HG02973 (cell line): ENCODE data around the gene PCDHA4.
"Not testable (repeated sequence)": the region's sequence is repeated elsewhere in the genome, so short reads cannot be mapped to it uniquely, and the experiment has no call there.

Experiments
- ATAC-seq: cut with Tn5 transposase; IDR thresholded peaks from one replicate; pipeline ENCODE4 v1.9.1; 2021; ENCODE audit warnings: moderate library complexity; ENCODE audit not compliant: unreplicated experiment

Gene PCDHA4

DNA sequence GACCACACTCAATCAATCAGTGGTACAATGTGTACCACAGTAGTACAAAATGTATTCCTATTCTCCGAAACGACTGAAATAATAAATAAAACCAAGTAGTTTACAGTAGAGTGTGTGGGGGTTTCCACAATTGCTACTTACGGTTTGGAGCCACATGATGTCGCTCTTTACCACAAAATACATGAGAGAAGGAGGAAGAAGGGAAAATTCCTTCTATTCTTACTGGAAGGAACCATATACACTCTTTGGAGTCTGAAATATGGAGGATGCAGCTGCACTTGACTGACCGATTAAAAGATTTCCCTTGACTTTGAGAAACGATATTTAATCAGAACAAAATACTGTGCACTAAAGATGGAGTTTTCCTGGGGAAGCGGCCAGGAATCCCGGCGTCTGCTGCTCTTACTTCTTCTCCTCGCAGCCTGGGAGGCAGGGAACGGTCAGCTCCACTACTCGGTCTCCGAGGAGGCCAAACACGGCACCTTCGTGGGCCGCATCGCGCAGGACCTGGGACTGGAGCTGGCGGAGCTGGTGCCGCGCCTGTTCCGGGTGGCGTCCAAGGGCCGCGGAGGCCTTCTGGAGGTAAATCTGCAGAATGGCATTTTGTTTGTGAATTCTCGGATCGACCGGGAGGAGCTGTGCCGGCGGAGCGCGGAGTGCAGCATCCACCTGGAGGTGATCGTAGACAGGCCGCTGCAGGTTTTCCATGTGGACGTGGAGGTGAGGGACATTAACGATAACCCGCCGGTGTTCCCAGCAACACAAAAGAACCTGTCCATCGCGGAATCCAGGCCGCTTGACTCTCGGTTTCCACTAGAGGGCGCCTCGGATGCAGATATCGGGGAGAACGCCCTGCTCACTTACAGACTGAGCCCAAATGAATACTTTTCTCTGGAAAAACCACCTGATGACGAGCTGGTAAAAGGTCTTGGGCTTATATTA, at the start of gene PCDHA4:
PCDHA4 (plus strand) TSS at position 235 of the 942 bp plus-strand sequence.
- ATAC-seq, result no peak

DNA sequence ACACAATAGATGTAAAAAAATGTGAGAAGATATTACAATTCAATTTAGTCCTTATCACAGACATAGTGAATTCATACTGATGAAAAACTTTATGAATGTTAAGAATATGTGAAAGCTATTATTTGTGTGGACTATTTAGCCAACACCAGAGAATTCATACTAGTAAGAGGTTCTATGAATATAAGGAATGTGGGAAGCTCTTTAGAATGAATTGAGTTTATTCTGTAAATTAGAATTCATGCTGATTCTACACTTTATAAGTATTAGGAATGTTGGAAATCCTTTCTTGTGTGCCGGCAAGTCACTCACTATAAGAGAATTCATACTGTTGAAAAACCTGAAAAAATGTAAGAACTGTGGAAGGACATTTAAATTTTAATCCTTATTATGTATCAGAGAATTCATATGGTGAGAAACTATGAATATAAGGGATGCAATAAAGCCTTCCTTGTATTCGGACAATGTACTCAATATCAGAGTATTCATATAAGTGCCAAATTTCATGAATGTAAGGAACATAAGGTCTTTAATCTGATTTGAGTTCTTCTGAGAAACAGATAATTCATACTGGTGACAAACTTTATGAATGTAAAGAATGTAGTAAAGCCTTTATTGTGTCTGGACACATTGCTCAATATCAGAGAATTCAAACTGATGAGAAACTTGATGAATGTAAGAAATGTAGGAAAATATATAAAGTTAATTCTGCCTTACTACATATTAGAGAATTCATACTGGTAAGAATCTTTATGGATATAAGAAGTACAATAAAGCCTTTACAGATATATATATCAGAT, 42.5 kb upstream of the PCDHA4 start:
- ATAC-seq, result no peak

DNA sequence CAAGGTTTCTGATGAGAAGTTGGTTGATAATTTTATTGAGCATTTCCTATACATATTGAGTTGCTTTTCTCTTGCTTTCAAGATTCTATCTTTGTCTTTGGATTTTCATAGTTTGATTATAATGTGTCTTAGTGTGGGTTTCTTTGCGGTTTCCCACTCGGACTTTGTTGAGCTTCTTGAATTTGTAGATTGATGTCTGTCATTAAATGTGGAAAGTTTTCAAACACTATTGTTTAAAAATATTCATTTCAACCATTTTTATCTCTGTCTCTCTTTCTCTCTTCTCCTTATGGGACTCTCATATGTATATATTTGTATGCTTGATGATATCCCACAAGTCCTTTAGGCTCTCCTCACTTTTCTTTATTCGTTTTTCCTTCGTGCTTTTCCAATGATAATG, 39.4 kb upstream of the PCDHA4 start:
- ATAC-seq, result no peak

DNA sequence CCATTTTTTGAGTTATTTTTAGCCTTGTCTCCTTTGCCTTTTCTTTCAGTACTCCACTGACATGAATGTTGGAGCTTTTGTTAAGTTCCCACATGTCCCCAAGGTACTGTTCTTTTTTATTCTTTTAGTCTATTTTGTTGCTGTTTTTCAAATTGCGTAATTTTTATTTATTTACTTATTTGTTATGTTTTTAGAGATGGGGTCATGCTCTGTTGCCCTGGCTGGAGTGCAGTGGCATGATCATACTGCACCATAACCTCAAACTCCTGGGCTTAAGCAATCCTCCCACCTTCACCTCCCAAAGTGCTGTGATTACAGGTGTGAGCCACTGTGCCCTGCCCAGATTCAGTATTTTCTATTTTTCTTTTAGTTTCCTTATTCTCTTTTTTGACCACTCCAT, 26.4 kb upstream of the PCDHA4 start:
- ATAC-seq, result no peak

DNA sequence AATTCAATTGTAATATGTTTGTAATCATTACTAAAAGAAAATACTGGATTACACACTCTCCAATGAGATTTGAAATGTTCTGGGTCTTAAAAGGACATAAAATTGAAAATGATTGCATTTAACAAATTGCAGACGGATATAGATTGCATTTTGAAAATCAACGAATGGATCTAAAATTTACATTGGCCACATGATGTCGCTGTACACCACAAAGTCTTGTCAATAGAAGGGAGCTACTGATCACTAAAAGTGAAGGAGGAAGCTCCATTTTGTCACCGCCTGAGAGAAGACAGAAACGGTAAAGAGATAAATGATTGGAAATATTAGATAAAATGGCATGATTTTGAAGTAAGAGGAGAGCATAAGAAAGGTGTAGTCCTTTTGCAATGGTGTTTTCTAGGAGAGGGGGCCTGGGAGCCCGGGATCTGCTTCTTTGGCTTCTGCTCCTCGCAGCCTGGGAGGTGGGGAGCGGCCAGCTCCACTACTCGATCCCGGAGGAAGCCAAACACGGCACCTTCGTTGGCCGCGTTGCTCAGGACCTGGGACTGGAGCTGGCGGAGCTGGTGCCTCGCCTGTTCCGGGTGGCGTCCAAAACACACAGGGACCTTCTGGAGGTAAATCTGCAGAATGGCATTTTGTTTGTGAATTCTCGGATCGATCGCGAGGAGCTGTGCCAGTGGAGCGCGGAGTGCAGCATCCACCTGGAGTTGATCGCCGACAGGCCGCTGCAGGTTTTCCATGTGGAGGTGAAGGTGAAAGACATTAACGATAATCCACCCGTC, 20.8 kb upstream of the PCDHA4 start, which contains the start of gene PCDHA1:
PCDHA1 (plus strand) TSS at position 236 of the 782 bp plus-strand sequence.
- ATAC-seq, result no peak

DNA sequence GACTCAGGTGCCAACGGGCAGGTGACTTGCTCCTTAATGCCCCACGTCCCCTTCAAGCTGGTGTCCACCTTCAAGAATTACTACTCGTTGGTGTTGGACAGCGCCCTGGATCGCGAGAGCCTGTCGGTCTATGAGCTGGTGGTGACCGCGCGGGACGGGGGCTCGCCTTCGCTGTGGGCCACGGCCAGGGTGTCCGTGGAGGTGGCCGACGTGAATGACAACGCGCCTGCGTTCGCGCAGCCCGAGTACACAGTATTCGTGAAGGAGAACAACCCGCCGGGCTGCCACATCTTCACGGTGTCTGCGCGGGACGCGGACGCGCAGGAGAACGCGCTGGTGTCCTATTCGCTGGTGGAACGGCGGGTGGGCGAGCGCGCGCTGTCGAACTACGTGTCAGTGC, 19.4 kb upstream of the PCDHA4 start:
- not testable (repeated sequence) for ATAC-seq

DNA sequence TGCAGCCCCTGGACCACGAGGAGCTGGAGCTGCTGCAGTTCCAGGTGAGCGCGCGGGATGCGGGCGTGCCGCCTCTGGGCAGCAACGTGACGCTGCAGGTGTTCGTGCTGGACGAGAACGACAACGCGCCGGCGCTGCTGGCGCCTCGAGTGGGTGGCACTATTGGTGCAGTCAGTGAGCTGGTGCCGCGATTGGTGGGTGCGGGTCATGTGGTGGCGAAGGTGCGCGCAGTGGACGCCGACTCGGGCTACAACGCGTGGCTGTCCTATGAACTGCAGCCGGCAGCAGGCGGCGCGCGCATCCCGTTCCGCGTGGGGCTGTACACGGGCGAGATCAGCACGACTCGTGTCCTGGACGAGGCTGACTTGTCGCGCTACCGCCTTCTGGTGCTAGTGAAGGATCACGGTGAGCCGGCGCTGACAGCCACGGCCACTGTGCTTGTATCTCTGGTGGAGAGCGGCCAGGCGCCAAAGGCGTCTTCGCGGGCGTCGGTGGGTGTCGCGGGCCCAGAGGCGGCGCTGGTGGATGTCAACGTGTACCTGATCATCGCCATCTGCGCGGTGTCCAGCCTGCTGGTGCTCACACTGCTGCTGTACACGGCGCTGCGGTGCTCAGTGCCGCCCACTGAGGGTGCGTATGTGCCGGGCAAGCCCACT, 18.9 kb upstream of the PCDHA4 start:
- not testable (repeated sequence) for ATAC-seq

DNA sequence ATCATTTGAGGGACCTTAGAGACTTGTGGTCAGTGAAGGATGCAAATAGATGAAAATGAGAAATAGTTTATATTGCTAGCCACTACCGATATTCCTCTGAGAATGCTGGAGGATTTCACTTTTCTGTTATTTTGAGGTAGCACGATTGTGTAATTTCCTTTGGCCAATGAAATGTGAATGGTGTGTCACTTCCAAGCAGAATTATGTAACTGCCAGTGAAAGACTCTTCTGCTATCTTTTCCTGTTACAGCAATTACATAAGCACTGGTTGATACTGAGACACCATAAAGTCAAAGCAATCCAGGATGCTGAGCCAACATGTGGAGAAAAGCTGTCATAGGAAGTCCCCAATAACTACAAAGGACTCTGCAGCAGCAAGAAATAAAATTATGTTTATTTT, 15.8 kb upstream of the PCDHA4 start:
- ATAC-seq, result no peak

DNA sequence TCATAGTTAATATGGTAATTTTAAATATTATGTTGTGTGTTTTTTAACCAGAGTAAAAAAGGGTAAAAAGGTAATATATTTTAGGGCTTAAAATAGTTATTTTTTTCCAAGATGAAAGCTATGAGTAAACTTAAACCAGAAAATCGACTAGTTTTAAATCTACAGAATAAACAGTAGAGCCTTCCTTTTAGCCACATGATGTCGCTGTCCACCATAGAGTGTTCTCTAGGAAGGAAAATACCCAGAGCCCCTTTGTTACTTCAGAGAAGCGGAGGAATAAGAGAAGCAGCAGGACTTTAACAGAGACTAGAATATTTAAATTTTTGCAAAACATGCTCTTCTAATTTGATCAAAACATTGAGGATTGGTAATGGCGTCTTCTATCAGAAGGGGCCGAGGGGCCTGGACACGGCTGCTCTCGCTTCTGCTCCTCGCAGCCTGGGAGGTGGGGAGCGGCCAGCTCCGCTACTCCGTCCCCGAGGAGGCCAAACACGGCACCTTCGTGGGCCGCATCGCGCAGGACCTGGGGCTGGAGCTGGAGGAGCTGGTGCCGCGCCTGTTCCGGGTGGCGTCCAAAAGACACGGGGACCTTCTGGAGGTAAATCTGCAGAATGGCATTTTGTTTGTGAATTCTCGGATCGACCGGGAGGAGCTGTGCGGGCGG, 12.1 kb upstream of the PCDHA4 start, which contains the start of gene PCDHA2:
PCDHA2 (plus strand) TSS at position 258 of the 664 bp plus-strand sequence.
- no peak for ATAC-seq

DNA sequence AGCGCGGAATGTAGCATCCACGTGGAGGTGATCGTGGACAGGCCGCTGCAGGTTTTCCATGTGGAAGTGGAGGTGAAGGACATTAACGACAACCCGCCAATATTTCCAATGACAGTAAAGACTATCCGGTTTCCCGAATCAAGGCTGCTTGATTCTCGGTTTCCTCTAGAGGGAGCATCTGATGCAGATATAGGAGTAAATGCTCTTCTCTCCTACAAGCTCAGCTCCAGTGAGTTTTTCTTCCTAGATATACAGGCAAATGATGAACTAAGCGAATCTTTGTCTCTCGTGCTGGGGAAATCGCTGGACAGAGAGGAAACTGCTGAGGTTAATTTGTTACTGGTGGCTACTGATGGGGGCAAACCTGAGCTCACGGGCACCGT, 11.6 kb upstream of the PCDHA4 start:
- ATAC-seq, result no peak

DNA sequence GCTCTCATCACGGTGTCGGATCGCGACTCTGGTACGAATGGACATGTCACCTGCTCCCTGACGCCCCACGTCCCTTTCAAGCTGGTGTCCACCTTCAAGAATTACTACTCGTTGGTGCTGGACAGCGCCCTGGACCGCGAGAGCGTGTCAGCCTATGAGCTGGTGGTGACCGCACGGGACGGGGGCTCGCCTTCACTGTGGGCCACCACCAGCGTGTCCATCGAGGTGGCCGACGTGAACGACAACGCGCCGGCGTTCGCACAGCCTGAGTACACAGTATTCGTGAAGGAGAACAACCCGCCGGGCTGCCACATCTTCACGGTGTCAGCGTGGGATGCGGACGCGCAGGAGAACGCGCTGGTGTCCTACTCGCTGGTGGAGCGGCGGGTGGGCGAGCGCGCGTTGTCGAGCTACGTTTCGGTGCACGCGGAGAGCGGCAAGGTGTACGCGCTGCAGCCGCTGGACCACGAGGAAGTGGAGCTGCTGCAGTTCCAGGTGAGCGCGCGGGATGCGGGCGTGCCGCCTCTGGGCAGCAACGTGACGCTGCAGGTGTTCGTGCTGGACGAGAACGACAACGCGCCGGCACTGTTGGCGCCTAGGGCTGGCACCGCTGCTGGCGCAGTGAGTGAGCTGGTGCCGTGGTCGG, 10.7 kb upstream of the PCDHA4 start:
- not testable (repeated sequence) for ATAC-seq

DNA sequence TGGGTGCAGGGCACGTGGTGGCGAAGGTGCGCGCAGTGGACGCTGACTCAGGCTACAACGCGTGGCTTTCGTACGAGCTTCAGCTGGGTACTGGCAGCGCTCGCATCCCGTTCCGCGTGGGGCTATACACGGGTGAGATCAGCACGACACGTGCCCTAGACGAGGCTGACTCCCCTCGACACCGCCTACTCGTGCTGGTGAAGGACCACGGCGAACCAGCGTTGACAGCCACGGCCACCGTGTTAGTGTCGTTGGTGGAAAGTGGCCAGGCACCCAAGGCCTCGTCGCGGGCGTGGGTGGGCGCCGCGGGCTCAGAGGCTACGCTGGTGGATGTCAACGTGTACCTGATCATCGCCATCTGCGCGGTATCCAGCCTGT, 10.2 kb upstream of the PCDHA4 start:
- ATAC-seq, result no peak

DNA sequence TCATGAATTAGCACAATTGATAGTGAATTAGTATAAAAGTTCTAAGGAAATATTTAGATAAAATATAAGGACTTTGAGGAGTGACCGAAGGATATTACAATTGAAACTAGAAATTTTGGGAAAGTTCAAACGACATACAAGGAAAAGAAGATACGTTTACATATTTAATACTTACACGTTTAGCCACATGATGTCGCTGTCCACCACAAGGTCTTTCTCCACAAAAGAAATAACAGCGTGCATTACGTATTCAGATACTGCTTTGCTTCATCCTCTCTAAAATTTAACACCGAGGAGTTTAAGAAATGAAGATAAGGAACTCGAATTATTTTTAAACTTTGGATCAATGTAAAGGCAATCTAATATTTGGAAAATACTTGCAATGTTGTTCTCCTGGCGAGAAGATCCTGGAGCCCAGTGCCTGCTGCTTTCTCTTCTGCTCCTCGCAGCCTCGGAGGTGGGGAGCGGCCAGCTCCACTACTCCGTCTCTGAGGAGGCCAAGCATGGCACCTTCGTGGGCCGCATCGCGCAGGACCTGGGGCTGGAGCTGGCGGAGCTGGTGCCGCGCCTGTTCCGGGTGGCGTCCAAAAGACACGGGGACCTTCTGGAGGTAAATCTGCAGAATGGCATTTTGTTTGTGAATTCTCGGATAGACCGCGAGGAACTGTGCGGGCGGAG, 5.9 kb upstream of the PCDHA4 start, which contains the start of gene PCDHA3:
PCDHA3 (plus strand) TSS at position 242 of the 678 bp plus-strand sequence.
- ATAC-seq, result no peak

DNA sequence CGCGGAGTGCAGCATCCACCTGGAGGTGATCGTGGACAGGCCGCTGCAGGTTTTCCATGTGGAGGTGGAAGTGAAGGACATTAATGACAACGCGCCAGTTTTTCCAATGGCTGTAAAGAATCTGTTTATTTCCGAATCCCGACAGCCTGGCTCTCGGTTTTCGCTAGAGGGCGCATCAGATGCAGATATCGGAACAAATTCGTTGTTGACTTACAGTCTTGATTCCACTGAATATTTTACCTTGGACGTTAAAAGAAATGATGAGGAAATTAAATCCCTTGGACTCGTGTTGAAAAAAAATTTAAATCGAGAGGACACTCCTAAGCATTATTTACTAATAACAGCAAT, 5.4 kb upstream of the PCDHA4 start:
- no peak for ATAC-seq

DNA sequence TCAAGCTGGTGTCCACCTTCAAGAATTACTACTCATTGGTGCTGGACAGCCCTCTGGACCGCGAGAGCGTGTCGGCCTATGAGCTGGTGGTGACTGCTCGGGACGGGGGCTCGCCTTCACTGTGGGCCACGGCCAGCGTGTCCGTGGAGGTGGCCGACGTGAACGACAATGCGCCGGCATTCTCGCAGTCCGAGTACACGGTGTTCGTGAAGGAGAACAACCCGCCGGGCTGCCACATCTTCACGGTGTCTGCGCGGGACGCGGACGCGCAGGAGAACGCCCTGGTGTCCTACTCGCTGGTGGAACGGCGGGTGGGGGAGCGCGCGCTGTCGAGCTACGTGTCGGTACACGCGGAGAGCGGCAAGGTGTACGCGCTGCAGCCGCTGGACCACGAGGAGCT, 4.5 kb upstream of the PCDHA4 start:
- not testable (repeated sequence) for ATAC-seq

DNA sequence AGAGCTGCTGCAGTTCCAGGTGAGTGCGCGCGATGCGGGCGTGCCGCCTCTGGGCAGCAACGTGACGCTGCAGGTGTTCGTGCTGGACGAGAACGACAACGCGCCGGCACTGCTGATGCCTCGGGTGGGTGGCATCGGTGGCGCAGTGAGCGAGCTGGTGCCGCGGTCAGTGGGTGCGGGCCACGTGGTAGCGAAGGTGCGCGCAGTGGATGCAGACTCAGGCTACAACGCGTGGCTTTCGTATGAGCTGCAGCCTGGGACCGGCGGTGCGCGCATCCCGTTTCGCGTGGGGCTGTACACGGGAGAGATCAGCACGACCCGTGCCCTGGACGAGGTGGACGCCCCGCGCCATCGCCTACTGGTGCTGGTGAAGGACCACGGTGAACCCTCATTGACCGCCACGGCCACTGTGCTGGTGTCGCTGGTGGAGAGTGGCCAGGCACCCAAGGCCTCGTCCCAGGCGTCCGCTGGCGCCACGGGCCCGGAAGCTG, 4.0 kb upstream of the PCDHA4 start:
- ATAC-seq, result no peak

DNA sequence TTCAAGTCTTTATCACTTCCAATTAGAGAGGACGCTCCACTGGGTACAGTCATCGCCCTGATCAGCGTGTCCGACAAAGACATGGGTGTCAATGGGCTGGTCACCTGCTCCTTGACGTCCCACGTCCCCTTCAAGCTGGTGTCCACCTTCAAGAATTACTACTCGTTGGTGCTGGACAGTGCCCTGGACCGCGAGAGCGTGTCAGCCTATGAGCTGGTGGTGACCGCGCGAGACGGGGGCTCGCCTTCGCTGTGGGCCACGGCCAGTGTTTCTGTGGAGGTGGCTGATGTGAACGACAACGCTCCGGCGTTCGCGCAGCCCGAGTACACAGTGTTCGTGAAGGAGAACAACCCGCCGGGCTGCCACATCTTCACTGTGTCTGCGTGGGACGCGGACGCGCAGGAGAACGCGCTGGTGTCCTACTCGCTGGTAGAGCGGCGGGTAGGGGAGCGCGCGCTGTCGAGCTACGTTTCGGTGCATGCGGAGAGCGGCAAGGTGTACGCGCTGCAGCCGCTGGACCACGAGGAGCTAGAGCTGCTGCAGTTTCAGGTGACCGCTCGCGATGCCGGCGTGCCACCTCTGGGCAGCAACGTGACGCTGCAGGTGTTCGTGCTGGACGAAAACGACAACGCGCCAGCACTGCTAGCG, 1.5 kb downstream of the PCDHA4 start:
- ATAC-seq, result not testable (repeated sequence)

DNA sequence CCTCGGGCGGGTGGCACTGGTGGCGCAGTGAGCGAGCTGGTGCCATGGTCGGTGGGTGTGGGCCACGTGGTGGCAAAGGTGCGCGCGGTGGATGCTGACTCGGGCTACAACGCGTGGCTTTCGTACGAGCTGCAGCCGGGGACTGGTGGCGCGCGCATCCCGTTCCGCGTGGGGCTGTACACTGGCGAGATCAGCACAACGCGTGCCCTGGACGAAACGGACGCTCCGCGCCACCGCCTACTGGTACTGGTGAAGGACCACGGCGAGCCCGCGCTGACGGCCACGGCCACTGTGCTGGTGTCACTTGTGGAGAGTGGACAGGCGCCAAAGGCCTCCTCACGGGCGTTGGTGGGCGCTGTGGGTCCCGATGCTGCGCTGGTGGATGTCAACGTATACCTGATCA, 2.0 kb downstream of the PCDHA4 start:
- no peak for ATAC-seq
